ENCODE data around the gene EML2. TPM values are rescaled to one million over a fixed set of nuclear protein-coding genes. Genes with fewer than 3 reads are reported as not detected.

EML2 gene
- total RNA-seq, 1 experiment from 2014 or later: 33.9 TPM

DNA sequence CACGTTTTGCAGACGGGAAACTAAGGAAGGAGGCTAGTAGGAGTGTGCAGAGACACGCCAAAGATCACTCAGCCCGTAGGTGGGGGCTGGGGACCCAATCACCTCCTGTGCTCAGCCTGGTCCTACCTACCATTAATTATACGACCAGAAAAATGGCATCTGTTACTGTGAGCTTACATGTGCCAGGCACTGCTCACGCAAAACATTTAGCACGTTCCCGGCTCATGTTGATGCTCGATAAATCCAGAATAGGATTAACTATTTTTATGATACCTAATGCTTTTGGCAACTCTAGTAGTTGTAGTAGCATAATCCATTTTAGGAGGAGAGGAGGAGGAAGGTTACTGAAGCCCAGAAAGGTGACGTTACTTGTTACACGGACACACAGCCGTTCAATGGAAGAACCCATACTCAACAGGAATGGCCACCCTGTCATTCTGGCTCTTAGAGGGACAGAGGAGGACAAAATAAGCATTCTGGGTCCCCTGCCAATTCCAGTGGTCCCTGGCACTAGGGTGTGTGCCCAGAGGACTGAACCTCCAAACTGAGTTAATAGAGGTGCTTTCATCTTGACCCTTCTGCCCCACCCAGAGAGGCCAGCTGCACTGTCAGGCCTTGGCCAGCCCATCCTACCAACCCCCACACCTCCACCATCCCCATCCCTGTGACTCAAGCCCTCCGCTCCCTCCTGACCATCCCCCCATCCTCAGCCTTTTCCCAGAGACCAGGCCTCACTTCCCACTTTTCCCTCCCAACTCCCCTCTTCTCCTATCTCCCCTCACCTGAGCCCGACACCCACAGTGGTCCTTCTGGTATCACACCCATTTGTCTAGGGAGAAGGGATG, 5.0 kb upstream of the EML2 start:
- TF ChIP-seq CTCF (IDR thresholded peaks at IDR 0.05; ENCODE audit: insufficient read depth in 1 of 2, low read depth in 1 of 2, low read length in 1 of 2, severe bottlenecking in 1 of 2, unreplicated experiment in 1 of 2): no peak
- Mint-ChIP-seq H3K4me1 (ENCODE audit: low read depth, unreplicated experiment) (peaks cover 19% of the 10 kb centered on the region), H3K4me3 (ENCODE audit: unreplicated experiment) (peak overlapping the region; percentile 70), H3K9me3 (ENCODE audit: unreplicated experiment) (no peaks in the 10 kb centered on the region), H3K27ac (ENCODE audit: unreplicated experiment) (no peak overlapping the region), H3K36me3 (ENCODE audit: insufficient read depth, unreplicated experiment) (peaks cover 26% of the 10 kb centered on the region), H3K27me3 (ENCODE audit: insufficient read depth, unreplicated experiment) (no peaks in the 10 kb centered on the region)
- POLR2A ChIA-PET: interaction anchor here (0.9 kb wide), 1 partner anchor 48 kb away, joined by 4 read pairs; the partner anchor contains the start of gene QPCTL
- no peaks in the 10 kb centered on the region for H3K9me3 ChIP-seq
- intact Hi-C loops (cut with micrococcal nuclease; ENCODE audit: unreplicated experiment): loop anchor here (1.0 to 10.0 kb wide), 2 partner anchors 121 to 149 kb away; partner anchors contain the start of genes PPM1N and RTN2
- no TSS peak for BruUV-seq (replicated peaks)
- CTCF ChIA-PET: interaction anchor here (0.9 to 3.9 kb wide), 5 partner anchors 34 to 165 kb away, joined by 4 to 77 read pairs (median 50); no protein-coding TSS in a partner anchor
- no peaks in the 10 kb centered on the region for H3K27me3 ChIP-seq (replicated peaks; ENCODE audit: control insufficient read depth, insufficient read depth, low read length)
- no peaks in the 10 kb centered on the region for H3K36me3 ChIP-seq (ENCODE audit: control insufficient read depth, insufficient read depth, low read length)
- peak overlapping the region; percentile 41 for H3K4me3 ChIP-seq (ENCODE audit: low read depth, low read length)
- peaks cover 17% of the 10 kb centered on the region for H3K4me1 ChIP-seq
- DNase-seq: no peak

DNA sequence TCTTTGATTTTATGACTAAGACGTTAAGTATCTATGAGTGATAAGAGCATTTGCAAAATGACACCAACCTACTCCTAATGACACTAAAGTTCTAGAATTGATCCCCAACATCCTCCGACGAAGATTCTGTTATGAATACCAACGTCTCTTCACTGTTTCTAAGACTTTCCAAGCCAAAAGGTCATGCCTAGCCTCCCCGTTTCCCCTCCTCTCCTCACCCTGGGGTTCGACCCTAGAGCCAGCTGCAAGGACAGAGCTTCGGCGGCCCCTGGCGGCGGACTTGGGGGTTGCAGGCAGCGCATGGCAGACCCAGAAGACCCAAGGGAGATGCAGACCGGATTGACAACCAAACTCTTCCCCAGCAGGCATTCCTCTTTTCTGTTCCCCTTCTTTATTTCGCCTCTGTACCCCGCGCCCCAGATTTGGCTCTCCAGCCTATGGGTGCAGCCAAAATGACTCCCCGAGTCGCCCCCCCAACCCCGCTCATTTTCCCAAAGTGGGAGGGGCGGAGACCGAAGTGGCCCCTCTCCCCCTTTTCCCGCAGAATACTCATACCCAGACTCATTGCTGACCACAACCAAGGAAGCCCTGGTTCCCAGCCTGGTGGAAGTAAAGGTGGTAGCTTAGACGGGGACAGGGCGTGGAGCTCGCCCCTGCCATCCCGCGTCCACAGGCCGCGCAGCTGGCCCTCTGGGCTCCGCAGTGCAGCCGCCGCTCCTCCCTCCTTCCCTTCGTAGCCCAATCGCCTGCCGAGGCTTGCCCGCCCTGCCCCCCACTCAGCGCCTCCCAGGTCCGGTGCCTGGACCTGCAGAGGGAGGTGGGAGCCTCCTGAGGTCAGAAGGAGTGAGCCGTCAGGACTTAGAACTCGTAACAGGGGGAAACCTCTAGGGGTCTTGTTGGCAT, 4.1 kb upstream of the EML2 start:
- peaks cover 26% of the 10 kb centered on the region for H3K36me3 Mint-ChIP-seq (ENCODE audit: insufficient read depth, unreplicated experiment)
- intact Hi-C loops (cut with micrococcal nuclease; ENCODE audit: unreplicated experiment): loop anchor here (1.0 to 10.0 kb wide), 2 partner anchors 120 to 148 kb away; partner anchors contain the start of genes PPM1N and RTN2
- Histone ChIP-seq H3K9me3 (no peaks in the 10 kb centered on the region), H3K4me3 (ENCODE audit: low read depth, low read length) (peak overlapping the region; percentile 41), H3K4me1 (peaks cover 20% of the 10 kb centered on the region), H3K36me3 (ENCODE audit: control insufficient read depth, insufficient read depth, low read length) (no peaks in the 10 kb centered on the region), H3K27me3 (replicated peaks; ENCODE audit: control insufficient read depth, insufficient read depth, low read length) (no peaks in the 10 kb centered on the region)
- no peaks in the 10 kb centered on the region for H3K9me3 Mint-ChIP-seq (ENCODE audit: unreplicated experiment)
- BruUV-seq (replicated peaks): no TSS peak
- ChIA-PET POLR2A (interaction anchor here (0.5 to 0.9 kb wide), 2 partner anchors 37 to 49 kb away, joined by 3 to 4 read pairs; partner anchors contain the start of gene QPCTL), CTCF (interaction anchor here (0.6 to 3.9 kb wide), 14 partner anchors 25 to 204 kb away, joined by 3 to 77 read pairs (median 10); partner anchors contain the start of genes GIPR, OPA3 and SIX5)
- H3K4me3 Mint-ChIP-seq (ENCODE audit: unreplicated experiment): peak overlapping the region; percentile 70
- H3K27me3 Mint-ChIP-seq (ENCODE audit: insufficient read depth, unreplicated experiment): no peaks in the 10 kb centered on the region
- no peak overlapping the region for H3K27ac Mint-ChIP-seq (ENCODE audit: unreplicated experiment)
- peaks cover 25% of the 10 kb centered on the region for H3K4me1 Mint-ChIP-seq (ENCODE audit: low read depth, unreplicated experiment)
- peak; percentile 91 to 95 for DNase-seq
- peak; percentile 99 for TF ChIP-seq CTCF (IDR thresholded peaks at IDR 0.05; ENCODE audit: insufficient read depth in 1 of 2, low read depth in 1 of 2, low read length in 1 of 2, severe bottlenecking in 1 of 2, unreplicated experiment in 1 of 2)
